ENCODE data around the gene DNAH14.
"Not testable (repeated sequence)": the region's sequence is repeated elsewhere in the genome, so short reads cannot be mapped to it uniquely, and the experiment has no call there.

Gene DNAH14

GRCh38 chr1:225373155-225373554, 443.7 kb downstream of the DNAH14 start:
- in situ Hi-C loops (cut with MboI; ENCODE audit: low pct_unique_long_range_greater_than_20kb, low sequenced_read_pairs, unreplicated experiment) = no loop called here
- DNase-seq (ENCODE audit: low spot score) = no peak
- TF ChIP-seq CTCF (IDR thresholded peaks at IDR 0.05; ENCODE audit: extremely low read depth, insufficient read depth, missing control alignments) = no peak

- no peak for DNase-seq (ENCODE audit: low spot score)
- TF ChIP-seq CTCF (IDR thresholded peaks at IDR 0.05; ENCODE audit: extremely low read depth, insufficient read depth, missing control alignments) = no peak
- in situ Hi-C loops (cut with MboI; ENCODE audit: low pct_unique_long_range_greater_than_20kb, low sequenced_read_pairs, unreplicated experiment) = no loop called here
These were observed 445.5 kb downstream of the DNAH14 start for GRCh38 chr1:225374996-225375395.

- TF ChIP-seq CTCF (IDR thresholded peaks at IDR 0.05; ENCODE audit: extremely low read depth, insufficient read depth, missing control alignments) = no peak
- DNase-seq (ENCODE audit: low spot score) = no peak
- in situ Hi-C loops (cut with MboI; ENCODE audit: low pct_unique_long_range_greater_than_20kb, low sequenced_read_pairs, unreplicated experiment) = no loop called here
These were observed 449.4 kb downstream of the DNAH14 start for GRCh38 chr1:225378880-225379279.

- no peak for TF ChIP-seq CTCF (IDR thresholded peaks at IDR 0.05; ENCODE audit: extremely low read depth, insufficient read depth, missing control alignments)
- in situ Hi-C loops (cut with MboI; ENCODE audit: low pct_unique_long_range_greater_than_20kb, low sequenced_read_pairs, unreplicated experiment) = no loop called here
- DNase-seq (ENCODE audit: low spot score) = no peak
These were observed 451.2 kb downstream of the DNAH14 start for GRCh38 chr1:225380691-225381090.

GRCh38 chr1:225386860-225387259, 457.4 kb downstream of the DNAH14 start:
- in situ Hi-C loops (cut with MboI; ENCODE audit: low pct_unique_long_range_greater_than_20kb, low sequenced_read_pairs, unreplicated experiment); DNase-seq (ENCODE audit: low spot score): not testable (repeated sequence)

GRCh38 chr1:225388372-225388771, 458.9 kb downstream of the DNAH14 start:
- no peak for TF ChIP-seq CTCF (IDR thresholded peaks at IDR 0.05; ENCODE audit: extremely low read depth, insufficient read depth, missing control alignments)
- in situ Hi-C loops (cut with MboI; ENCODE audit: low pct_unique_long_range_greater_than_20kb, low sequenced_read_pairs, unreplicated experiment) = no loop called here
- DNase-seq (ENCODE audit: low spot score) = no peak

- no peak for DNase-seq (ENCODE audit: low spot score)
- in situ Hi-C loops (cut with MboI; ENCODE audit: low pct_unique_long_range_greater_than_20kb, low sequenced_read_pairs, unreplicated experiment) = no loop called here
- no peak for TF ChIP-seq CTCF (IDR thresholded peaks at IDR 0.05; ENCODE audit: extremely low read depth, insufficient read depth, missing control alignments)
These were observed 460.4 kb downstream of the DNAH14 start for GRCh38 chr1:225389843-225390242.
